GM10266 (cell line): Measurements from ENCODE around the gene VRK2.
"Not testable (repeated sequence)": the region's sequence is repeated elsewhere in the genome, so short reads cannot be mapped to it uniquely, and the experiment has no call there.

Source experiments
- DNase-seq: peaks from one replicate; pipeline ENCODE4 v3.0.0; 2012; ENCODE audit errors: extremely low spot score
- TF ChIP-seq, protein P1 (sequence below): IDR thresholded peaks from 2 replicates; pipeline ENCODE4 v1.5.1; 2012; ENCODE audit warnings: mild to moderate bottlenecking, low read depth; ENCODE audit not compliant: control insufficient read depth, insufficient read depth; ENCODE audit errors: missing control alignments

The VRK2 gene

GRCh38 chr2:58137856-58138255 lies 91.2 kb downstream of the VRK2 start:
- DNase-seq, result no peak
- TF ChIP-seq, protein P1, sequence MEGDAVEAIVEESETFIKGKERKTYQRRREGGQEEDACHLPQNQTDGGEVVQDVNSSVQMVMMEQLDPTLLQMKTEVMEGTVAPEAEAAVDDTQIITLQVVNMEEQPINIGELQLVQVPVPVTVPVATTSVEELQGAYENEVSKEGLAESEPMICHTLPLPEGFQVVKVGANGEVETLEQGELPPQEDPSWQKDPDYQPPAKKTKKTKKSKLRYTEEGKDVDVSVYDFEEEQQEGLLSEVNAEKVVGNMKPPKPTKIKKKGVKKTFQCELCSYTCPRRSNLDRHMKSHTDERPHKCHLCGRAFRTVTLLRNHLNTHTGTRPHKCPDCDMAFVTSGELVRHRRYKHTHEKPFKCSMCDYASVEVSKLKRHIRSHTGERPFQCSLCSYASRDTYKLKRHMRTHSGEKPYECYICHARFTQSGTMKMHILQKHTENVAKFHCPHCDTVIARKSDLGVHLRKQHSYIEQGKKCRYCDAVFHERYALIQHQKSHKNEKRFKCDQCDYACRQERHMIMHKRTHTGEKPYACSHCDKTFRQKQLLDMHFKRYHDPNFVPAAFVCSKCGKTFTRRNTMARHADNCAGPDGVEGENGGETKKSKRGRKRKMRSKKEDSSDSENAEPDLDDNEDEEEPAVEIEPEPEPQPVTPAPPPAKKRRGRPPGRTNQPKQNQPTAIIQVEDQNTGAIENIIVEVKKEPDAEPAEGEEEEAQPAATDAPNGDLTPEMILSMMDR, result no peak

DNA sequence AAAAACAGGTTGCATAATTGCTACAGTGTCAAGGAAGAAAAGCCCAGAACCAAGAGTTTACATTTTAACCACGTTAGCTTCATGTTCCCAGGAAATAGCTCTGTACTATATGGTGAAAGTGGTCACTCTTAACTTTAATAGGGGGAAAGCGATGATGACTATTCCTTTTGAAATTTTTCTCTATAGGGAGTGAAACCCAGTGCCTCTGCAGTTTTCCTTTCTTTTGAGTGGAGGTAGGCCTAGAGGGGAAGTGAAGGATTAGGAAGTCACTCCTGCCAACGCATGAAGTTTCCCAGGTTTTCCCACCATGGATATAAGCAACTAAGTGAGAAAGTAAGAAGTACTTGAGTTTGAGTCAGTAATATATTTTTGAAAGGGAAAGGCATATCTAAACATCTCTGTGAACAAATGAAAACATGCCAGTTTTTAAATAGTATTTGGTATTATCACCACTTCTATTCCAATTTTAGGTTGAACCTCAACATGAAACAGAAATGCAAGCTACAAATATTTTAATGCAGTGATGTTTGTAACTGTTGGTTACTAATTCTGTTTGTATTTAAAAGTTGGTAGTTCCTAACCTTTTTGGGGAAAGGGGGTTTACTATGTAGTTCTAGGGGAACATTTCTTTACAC lies 91.9 kb downstream of the VRK2 start:
- DNase-seq, result no peak
- TF ChIP-seq, protein P1, result no peak

DNA sequence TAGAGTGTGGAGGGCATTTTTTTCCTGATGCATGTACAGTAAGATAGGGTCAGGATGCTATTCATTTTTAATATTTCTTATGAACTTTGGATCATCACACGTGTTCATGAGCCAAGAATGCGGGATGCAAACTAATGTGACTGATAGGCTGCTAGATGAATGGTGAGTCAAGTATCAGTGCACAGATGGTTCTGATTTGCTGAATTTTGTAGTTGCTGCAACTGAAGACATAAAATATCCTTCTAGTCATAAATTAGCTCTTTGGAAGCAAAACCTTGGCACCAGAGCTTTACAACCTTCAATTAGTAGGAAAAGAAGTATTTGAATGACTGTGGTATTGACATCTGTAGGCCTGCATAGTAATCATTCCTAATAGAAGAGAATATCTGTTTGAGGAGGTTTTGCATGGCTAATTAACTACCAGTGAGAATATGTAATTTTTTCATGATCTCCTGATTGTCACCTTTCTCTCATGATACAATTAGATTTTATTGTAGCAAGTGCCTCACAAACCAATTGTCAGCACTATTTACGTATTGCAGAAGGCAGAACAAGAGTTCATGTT lies 94.0 kb downstream of the VRK2 start:
- TF ChIP-seq, protein P1, result no peak
- DNase-seq, result no peak

DNA sequence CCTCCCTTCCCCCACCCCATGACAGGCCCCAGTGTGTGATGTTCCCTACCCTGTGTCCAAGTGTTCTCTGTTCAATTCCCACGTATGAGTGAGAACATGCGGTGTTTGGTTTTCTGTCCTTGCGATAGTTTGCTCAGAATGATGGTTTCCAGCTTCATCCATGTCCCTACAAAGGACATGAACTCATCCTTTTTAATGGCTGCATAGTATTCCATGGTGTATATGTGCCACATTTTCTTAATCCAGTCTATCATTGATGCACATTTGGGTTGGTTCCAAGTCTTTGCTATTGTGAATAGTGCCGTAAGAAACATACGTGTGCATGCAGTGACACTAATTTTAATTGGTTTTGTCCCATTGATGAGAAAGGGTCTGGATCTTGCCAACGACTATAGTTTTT lies 99.2 kb downstream of the VRK2 start:
- not testable (repeated sequence) for DNase-seq

GRCh38 chr2:58146707-58147106 lies 100.1 kb downstream of the VRK2 start:
- TF ChIP-seq, protein P1, result no peak
- DNase-seq, result no peak

- TF ChIP-seq, protein P1, result no peak
- DNase-seq, result no peak
Measured at GRCh38 chr2:58155160-58155778, 108.7 kb downstream of the VRK2 start.

GRCh38 chr2:58156780-58157179 lies 110.2 kb downstream of the VRK2 start:
- TF ChIP-seq, protein P1, result no peak

More at GRCh38 chr2:58156780-58157179, 110.2 kb downstream of the VRK2 start:
- DNase-seq, result no peak
